ENCODE results near the gene OR8A1. TPM values are rescaled to one million over a fixed set of nuclear protein-coding genes. Genes with fewer than 3 reads are reported as not detected.

OR8A1 gene
- polyA plus RNA-seq, 1 donor = not detected

GRCh38 chr11:124612045-124612444 lies 42.2 kb downstream of the OR8A1 start:
- no peak for DNase-seq

GRCh38 chr11:124612567-124613246 lies 42.9 kb downstream of the OR8A1 start:
- WGBS (ENCODE audit: insufficient coverage, low lambda C conversion rate) = no CpG with 5 or more reads among the region's 10 CpGs
- H3K4me3 ChIP-seq (ENCODE audit: low read length) = no peak overlapping the region
- no peaks in the 10 kb centered on the region for H3K9me3 ChIP-seq (ENCODE audit: control insufficient read depth, low read depth, low read length)
- no peaks in the 10 kb centered on the region for H3K36me3 ChIP-seq (ENCODE audit: control insufficient read depth, insufficient read depth, low read length)
- no peaks in the 10 kb centered on the region for H3K4me1 ChIP-seq (ENCODE audit: control insufficient read depth, insufficient read depth, low read length)
- H3K27ac ChIP-seq (ENCODE audit: low read length) = no peak overlapping the region
- H3K27me3 ChIP-seq (ENCODE audit: control insufficient read depth, insufficient read depth, low read length) = peaks cover 12% of the 10 kb centered on the region
- DNase-seq = no peak

More at GRCh38 chr11:124612045-124612444, 42.2 kb downstream of the OR8A1 start:
- no peaks in the 10 kb centered on the region for H3K4me1 ChIP-seq (ENCODE audit: control insufficient read depth, insufficient read depth, low read length)
- no peak overlapping the region for H3K27ac ChIP-seq (ENCODE audit: low read length)
- no peaks in the 10 kb centered on the region for H3K36me3 ChIP-seq (ENCODE audit: control insufficient read depth, insufficient read depth, low read length)
- peaks cover 10% of the 10 kb centered on the region for H3K27me3 ChIP-seq (ENCODE audit: control insufficient read depth, insufficient read depth, low read length)
- no peaks in the 10 kb centered on the region for H3K9me3 ChIP-seq (ENCODE audit: control insufficient read depth, low read depth, low read length)
- no CpG with 5 or more reads among the region's 3 CpGs for WGBS (ENCODE audit: insufficient coverage, low lambda C conversion rate)
- H3K4me3 ChIP-seq (ENCODE audit: low read length) = no peak overlapping the region

DNA sequence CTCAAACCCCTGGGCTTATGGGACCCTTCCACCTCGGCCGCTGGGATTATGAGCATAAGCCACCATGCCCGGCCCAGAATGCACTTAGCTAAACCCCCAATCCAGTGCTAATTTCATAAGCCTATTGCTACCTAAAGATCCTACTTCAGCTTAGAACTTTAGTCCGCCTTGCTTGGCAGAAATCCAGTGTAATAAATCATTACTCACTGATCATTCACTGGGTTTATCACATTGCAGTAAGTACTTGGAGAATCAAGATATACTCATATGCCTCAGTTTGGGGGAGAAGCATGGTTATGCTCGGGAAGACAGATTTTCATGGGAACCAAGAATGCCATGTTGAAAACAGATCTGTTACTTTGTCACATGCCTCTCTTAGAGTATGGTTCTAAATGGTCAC lies 49.1 kb downstream of the OR8A1 start:
- Histone ChIP-seq H3K4me1 (ENCODE audit: control insufficient read depth, insufficient read depth, low read length) (peaks cover 5% of the 10 kb centered on the region), H3K36me3 (ENCODE audit: control insufficient read depth, insufficient read depth, low read length) (no peaks in the 10 kb centered on the region), H3K27ac (ENCODE audit: low read length) (no peak overlapping the region), H3K9me3 (ENCODE audit: control insufficient read depth, low read depth, low read length) (no peaks in the 10 kb centered on the region), H3K27me3 (ENCODE audit: control insufficient read depth, insufficient read depth, low read length) (peaks cover 6% of the 10 kb centered on the region), H3K4me3 (ENCODE audit: low read length) (no peak overlapping the region)
- DNase-seq = peak in 1 of 2 donors; percentile 30
- WGBS (ENCODE audit: insufficient coverage, low lambda C conversion rate) = 100% methylated on average over 1 of the region's 5 CpGs

Other genes with a start within 250 kb of the OR8A1 start
- not detected for gene OR8D2, start 249.8 kb upstream of the OR8A1 start, polyA plus RNA-seq
- not detected for gene OR8B2, start 185.5 kb upstream of the OR8A1 start, polyA plus RNA-seq
- not detected for gene OR8B3, start 171.0 kb upstream of the OR8A1 start, polyA plus RNA-seq
- gene OR8B4, start 145.1 kb upstream of the OR8A1 start, polyA plus RNA-seq = not detected
- gene OR8B8, start 124.3 kb upstream of the OR8A1 start, polyA plus RNA-seq = not detected
- not detected for gene OR8B12, start 26.3 kb upstream of the OR8A1 start, polyA plus RNA-seq
- gene PANX3, start 41.4 kb downstream of the OR8A1 start, polyA plus RNA-seq = 0.03 TPM
- 45.3 TPM for gene TBRG1, start 52.9 kb downstream of the OR8A1 start, polyA plus RNA-seq
- 48.1 TPM for gene SIAE, start 103.7 kb downstream of the OR8A1 start, polyA plus RNA-seq
- 7.4 TPM for gene SPA17, start 103.9 kb downstream of the OR8A1 start, polyA plus RNA-seq
- gene NRGN, start 169.9 kb downstream of the OR8A1 start, polyA plus RNA-seq = 2.1 TPM
- gene VSIG2, start 182.3 kb downstream of the OR8A1 start, polyA plus RNA-seq = 5.0 TPM
- gene ESAM, start 192.3 kb downstream of the OR8A1 start, polyA plus RNA-seq = 15.0 TPM
- gene MSANTD2, start 230.4 kb downstream of the OR8A1 start, polyA plus RNA-seq = 23.2 TPM